COLO668 (cell line): Measurements from ENCODE around the gene CCNY.

Experiments used
- DNase-seq: peaks from one replicate; lab custom pipeline; 2025; ENCODE audit not compliant: unreplicated experiment; lab: John Stamatoyannopoulos, UW

Gene CCNY

GRCh38 chr10:35575640-35576039 is 239.3 kb downstream of the CCNY start:
- DNase-seq: no peak

- DNase-seq: no peak
Measured at GRCh38 chr10:35576730-35577129, 240.4 kb downstream of the CCNY start.

GRCh38 chr10:35577926-35578617 is 241.8 kb downstream of the CCNY start:
- no peak for DNase-seq

GRCh38 chr10:35578618-35578956 is 242.3 kb downstream of the CCNY start:
- no peak for DNase-seq

- DNase-seq: no peak
Measured at GRCh38 chr10:35579116-35579515, 242.8 kb downstream of the CCNY start.

- peak; percentile 41 for DNase-seq
Measured at GRCh38 chr10:35579726-35580422, 243.6 kb downstream of the CCNY start.

GRCh38 chr10:35580423-35580770 is 244.1 kb downstream of the CCNY start:
- DNase-seq: no peak

- no peak for DNase-seq
Measured at GRCh38 chr10:35581655-35582054, 245.3 kb downstream of the CCNY start.

- DNase-seq: no peak
Measured at GRCh38 chr10:35584946-35585345, 248.6 kb downstream of the CCNY start.

GRCh38 chr10:35585356-35585755 is 249.0 kb downstream of the CCNY start:
- DNase-seq: no peak

GRCh38 chr10:35585903-35586535 is 249.7 kb downstream of the CCNY start:
- DNase-seq: no peak

- DNase-seq: no peak
Measured at GRCh38 chr10:35588836-35589235, 252.5 kb downstream of the CCNY start.

GRCh38 chr10:35592441-35592840 is 256.1 kb downstream of the CCNY start:
- DNase-seq: no peak

- DNase-seq: no peak
Measured at GRCh38 chr10:35594115-35595079, 258.1 kb downstream of the CCNY start.

- no peak for DNase-seq
Measured at GRCh38 chr10:35595106-35595505, 258.8 kb downstream of the CCNY start.

- no peak for DNase-seq
Measured at GRCh38 chr10:35598379-35598778, 262.1 kb downstream of the CCNY start.

GRCh38 chr10:35600193-35600592 is 263.9 kb downstream of the CCNY start:
- DNase-seq: no peak

- DNase-seq: no peak
Measured at GRCh38 chr10:35605191-35605590, 268.9 kb downstream of the CCNY start, which contains the start of gene GJD4. Gene GJD4, plus strand, starts transcription at chr10:35605341. Its CDS starts 227 bp downstream, at chr10:35605568.

- no peak for DNase-seq
Measured at GRCh38 chr10:35606430-35606829, 270.1 kb downstream of the CCNY start.

- peak; percentile 5 for DNase-seq
Measured at GRCh38 chr10:35607475-35608327, 271.4 kb downstream of the CCNY start.
